ENCODE results near the gene CLCF1.
"Not testable (repeated sequence)": the region's sequence is repeated elsewhere in the genome, so short reads cannot be mapped to it uniquely, and the experiment has no call there.

Gene CLCF1

DNA sequence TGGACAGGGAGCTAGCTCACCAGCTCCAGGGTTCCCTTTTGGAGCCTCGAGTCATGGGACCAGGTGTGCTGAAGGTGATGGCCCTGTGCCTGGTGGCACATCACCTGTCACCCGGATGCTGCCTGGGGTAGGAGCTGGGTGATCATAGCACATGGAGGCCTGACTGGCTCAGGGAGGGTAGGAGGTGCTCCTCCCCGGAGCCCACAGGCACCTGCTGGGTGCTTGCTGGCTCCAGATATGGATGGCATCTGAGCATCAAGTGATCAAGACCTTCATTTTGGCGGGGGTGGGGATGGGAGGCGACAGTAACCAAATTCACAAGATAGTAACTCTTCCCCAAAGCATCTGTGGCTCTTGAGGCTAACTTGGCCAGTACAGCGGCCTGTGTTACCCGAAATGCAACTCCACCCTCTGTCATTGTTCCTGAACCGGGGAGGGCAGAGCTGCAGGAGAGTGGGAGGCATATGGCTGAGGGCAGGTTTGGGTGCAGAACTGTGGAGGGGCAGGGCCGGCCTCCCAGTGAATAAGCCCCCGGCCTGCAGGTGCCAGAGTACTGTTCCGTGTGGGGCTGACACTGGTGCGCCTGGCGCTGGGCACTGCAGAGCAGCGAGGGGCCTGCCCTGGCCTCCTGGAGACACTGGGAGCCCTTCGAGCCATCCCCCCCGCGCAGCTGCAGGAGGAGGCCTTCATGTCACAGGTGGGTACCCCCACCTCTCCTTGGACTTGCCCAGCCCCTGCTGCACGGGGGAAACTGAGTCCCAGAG lies 35.2 kb upstream of the CLCF1 start:
- DNase-seq (ENCODE audit: low spot score), result no peak

DNA sequence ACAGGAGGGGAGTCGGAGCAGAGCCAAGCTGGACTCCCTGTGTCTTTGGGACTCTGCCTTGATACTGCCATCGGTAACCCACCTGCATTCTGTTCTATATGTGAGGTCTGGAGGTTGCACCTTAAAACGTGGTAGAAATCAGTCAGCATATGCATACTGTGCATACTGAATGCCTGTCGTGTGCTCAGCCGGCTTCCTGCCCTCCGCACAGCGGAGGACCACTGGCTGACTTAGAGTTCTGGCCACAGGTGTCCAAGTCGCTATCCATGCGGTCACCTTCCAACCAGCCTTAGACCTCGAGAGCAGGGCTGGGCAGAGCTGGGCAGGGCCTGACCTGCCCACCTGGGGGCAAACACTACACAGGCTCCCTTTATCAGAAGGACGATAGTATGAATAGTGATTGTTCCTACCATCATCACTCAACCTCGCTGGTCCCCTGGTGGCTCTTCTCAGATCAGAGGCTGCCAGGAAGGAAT lies 34.3 kb upstream of the CLCF1 start:
- DNase-seq (ENCODE audit: low spot score), result no peak

DNA sequence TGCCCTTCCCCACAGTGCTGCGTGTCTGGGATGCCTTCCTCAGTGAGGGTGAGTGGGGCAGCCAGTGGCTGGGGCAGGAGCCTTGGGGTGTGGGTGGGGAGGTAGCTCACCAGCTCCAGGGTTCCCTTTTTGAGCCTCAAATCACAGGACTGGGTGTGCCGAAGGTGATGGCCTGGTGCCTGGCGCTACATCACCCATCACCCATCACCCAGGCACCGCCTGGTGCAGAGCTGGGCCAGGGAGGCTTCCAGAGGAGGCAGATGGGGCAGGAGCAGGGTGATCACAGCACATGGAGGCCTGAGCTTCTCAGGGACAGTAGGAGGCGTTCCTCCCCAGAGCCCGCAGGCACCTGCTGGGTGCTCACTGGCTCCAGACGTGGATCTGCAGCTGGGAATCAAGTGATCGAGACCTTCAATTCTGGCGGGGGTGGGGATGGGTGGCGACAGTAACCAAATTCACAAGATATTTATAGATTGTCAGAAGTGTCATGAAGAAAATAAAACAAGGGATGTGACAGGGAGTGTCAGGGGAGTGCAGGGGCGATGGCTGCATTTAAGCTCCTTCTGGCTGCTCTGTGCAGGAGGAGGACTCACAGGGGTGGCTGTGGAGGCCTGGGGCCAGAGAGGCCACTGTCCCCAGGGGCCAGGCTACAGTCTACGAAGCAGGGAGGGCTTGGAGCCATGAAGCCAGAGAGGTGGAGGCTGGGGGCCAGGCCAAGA lies 33.7 kb upstream of the CLCF1 start:
- peak; percentile 77 for DNase-seq (ENCODE audit: low spot score)

DNA sequence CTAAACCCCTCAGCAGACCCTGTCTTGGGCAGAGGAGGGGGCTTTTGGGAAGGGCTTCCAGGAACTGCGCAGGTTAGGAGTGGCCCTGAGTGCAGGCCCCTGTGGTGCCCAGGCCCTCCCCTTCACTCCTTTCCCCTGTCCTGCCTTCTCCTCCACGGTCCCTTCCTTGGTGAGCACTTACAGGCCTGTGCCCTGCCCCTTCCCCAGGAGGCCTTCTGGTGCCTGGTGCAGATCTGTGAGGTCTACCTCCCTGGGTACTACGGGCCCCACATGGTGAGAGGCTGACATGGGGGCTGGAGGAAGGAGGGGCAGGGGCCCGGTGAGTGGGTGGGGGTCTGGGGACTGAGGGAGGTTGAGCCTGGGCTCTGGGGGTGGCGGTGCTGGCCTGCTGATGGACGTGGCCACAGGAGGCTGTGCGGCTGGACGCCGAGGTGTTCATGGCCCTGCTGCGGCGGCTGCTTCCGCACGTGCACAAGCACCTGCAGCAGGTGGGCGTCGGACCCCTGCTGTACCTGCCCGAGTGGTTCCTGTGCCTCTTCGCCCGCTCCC lies 33.1 kb upstream of the CLCF1 start:
- no peak for DNase-seq (ENCODE audit: low spot score)

DNA sequence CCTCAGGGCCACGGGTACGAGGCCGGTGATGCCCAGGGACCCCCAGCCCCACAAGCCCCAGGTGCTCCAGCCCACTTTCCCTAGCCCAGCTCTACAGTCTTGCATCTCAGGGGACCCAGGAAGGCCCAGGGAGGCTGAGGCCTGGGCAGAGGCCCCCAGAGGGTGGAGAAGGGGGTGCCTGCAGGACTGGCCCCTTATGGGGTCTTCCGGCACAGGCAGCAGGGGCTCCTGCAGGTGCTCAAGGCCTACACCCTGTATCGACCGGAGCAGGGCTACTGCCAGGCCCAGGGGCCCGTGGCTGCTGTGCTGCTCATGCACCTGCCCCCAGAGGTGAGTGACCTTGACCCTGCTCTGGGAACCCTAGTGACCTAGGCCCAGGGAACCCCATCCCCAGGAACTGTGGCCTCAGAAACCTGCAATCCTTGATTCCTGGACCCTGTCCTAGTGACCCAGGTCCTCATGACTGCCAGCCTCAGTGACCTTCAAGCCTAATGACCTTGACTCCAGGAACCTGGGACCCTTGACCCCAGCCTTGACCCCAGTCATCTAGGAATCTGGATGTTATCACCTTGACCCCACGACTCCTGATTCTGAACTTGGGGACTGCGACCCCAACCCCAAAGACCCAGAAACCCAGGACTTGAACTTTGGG lies 32.4 kb upstream of the CLCF1 start:
- no peak for DNase-seq (ENCODE audit: low spot score)

DNA sequence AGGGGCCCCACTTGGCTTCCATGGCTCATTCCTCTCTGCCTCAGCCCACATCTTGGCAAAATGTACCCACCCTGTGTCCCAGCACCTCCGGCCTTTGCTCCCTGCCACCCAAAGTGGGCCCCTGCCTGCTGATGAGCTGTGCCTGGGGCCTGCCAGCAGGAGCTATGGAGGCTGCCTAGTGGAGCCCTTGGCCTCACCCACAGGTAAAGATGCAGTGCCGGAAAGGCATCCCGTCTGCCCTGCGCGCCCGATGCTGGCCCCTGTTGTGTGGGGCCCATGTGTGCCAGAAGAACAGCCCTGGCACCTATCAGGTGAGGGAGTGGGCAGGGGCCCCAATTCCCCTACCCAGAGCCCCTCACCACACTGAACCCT lies 31.8 kb upstream of the CLCF1 start:
- DNase-seq (ENCODE audit: low spot score), result no peak

DNA sequence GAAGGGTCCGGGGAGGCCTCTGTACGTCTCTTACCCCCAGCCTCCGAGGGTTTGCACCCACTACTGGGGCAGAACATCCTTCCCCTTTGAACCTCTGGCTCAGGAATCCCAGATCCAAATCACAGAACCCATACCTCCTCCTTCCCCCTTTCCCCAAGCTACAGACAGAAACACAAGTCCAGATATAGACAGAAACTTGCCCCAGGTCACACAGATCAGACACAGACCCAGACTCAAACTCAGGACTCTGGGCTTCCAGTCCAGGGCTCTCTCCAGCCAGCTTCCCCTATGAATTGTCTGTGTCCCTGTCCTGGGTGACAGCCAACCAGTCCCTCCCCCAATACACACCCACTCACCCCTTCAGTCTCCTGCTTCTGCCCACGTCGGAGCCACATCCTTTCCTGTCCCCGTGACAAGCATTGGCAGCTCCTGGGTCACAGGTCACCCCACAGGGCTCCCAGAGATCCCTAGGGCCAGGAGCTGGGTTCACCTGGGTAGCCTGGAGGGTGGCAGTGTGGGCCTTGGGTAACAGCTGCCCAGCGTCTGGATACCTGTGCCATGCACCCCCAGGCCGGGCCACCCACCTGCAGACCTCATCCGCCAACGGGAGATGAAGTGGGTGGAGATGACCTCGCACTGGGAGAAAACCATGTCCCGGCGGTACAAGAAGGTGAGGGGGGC lies 31.3 kb upstream of the CLCF1 start:
- no peak for DNase-seq (ENCODE audit: low spot score)

DNA sequence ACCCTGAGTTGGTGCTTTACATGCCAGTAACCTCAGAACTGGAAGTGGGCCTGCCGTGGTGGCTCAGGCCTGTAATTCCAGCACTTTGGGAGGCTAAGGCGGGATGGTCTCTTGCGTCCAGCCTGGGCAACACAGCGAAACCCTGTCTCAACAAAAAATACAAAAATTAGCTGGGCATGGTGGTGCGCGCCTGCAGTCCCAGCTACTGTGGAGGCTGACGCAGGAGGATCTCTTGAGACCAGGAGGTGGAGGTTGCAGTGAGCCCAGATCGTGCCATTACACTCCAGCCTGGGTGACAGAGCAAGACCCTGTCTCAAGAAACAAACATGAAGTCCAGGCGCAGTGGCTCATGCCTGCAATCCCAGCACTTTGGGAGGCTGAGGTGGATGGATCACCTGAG lies 29.7 kb upstream of the CLCF1 start:
- DNase-seq (ENCODE audit: low spot score), result not testable (repeated sequence)

DNA sequence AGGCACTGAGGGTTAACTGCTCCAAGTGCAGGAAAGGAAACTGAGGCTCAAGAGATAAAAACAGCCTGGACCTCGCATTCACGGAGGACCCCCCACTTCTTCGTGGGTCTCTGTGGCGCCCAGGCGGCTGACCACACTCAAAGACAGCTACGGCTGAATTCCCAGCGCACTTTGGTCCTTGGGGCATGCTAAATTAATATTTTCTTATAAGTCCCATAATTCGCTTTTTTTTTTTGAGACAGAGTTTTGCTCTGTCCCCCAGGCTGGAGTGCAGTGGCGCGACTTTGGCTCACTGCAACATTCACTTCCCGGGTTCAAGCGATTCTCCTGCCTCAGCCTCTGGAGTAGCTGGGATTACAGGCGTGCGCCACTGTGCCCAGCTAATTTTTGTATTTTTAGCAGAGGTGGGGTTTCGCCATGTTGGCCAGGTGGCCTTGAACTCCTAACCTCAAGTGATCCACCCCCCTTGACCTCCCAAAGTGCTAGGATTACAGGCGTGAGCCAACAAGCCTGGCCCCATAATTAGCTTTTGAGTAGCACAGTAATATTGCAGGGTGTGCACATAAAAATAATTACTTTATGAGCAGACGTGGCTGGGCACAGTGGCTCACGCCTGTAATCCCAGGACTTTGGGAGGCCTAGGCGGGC lies 28.9 kb upstream of the CLCF1 start:
- not testable (repeated sequence) for DNase-seq (ENCODE audit: low spot score)

DNA sequence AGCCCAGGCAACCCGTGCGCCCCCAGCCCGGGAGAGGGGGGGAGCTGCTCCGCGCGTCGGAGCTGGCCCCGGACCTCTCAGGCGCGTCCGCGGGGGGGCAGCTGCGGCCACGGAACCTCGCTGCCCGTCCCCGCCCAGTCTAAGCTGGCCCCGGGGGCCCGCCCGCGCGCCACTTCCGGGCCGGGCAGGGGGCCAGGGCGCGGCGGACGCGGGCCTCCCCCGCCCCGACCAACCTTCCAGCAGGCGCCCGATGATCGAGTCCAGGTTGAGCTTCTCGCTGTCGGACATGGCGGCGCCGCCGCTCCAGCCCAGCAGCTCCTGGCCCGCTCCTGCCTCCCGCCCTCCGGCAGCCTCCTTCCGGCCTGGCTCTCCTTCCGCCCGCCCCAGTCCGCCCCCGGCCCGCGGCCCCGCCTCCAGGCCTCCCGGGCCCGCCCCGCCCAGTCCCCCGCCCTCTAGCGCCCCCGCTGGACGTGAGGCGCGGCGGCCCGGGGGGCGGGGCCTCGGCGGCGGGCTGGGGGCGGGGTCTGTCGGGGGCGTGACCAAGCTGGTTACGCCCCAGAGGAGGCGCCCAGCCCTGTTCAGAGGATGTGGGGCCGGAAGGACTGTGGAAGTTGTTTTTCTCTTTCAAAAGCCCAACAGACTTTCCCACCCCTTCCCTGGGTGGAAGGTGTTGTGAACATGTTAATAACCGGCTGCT lies 28.2 kb upstream of the CLCF1 start, which contains the start of gene PPP1CA:
PPP1CA (minus strand) TSS at position 364 of the 697 bp plus-strand sequence; CDS start at position 288, 76 bp downstream.
- peak; percentile 92 for DNase-seq (ENCODE audit: low spot score)

DNA sequence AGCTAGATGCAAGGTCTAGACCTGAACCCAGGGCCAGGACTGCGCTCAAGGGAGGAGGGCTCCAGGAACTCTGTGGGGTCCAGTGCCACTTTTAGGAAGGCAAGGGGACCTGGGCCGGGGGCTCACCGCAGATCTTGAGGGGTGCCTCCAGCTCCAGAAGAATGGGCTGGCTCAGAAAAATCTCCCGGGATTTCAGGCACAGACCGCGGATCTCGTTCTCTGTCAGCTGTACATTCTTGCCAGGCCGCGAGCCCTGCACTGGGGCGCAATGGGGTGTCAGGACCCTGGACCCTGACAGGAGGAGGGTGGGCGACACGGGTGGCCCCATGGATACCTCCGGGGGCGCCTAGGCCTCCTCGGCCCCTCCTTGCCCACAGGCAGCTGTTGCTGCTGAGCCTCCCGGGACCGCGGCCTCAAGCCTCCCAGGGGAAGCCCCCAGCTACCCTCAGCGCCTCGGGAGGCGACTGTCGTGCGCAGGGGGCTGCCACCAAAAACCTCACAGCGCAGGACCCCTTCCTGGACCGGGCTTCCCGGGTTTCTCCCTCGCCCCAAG lies 27.6 kb upstream of the CLCF1 start:
- DNase-seq (ENCODE audit: low spot score), result no peak

DNA sequence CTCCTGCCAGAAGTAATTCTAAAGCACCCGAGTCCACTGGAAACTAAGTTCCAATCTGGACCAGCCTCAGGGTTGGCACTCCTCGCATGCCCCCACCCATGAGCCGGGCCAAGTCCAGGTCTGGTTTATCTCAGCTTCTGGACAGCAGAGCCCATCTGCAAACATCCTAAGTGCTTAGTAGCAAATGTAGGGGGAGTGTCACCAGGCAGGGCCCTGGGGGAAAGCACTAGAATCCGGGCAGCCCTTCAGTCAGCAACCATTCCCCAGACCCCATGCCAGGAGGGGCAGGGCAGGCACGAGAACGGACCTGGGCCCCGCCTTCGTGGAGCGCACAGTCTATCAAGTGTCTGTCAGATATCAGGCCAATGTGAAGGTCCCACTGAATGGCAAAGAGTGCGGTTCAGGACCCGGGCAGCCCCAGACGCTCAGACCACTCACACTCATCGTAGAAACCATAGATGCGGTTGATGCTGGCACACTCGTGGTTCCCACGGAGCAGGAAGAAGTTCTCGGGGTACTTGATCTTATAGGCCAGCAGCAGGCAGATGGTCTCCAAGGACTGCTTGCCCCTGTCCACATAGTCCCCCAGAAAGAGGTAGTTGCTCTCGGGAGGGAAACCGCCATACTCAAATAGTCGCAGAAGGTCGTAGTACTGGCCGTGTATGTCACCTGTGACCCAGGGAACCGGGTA lies 27.0 kb upstream of the CLCF1 start:
- no peak for DNase-seq (ENCODE audit: low spot score)

DNA sequence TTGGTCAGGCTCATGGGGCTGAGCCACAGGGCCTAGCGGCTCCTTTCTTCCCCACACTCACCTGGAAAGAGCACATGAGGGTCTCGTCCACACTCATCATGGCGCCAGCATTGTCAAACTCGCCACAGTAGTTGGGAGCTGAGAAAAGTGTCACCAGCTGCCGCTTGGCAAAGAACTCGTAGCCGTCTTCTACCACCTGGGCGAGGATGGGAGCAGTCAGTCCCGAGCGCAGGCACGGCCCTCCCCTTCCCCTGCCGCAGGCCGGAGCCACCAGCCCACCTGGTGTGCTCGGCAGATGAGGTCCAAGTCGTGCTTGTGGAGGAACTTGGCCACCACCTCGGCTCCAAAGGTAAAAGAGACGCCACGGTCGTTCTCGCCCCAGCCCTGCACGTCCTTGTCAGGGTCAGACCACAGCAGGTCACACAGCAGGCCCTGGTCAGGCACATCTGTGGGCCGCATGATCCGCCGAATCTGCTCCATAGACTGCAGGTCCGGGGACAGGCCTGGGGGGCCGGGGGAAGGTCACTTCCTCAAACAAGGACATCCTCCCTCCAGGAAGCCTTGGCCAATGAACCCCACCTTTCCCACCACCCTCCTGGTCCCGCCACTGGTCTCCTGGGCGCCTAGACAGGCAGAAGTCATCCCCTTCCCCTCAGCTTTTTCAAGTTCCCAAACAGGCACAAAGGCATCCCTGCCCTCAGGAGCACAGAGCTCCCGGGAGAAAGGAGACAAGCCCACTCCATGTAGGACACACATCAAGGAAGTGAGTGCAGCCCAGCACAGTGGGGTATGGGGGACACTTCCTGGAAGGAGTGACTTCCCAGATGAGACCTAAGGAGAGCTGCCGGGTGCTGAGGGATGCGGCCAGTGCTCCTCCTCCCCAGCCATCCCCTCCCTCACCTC lies 25.5 kb upstream of the CLCF1 start:
- DNase-seq (ENCODE audit: low spot score), result no peak

DNA sequence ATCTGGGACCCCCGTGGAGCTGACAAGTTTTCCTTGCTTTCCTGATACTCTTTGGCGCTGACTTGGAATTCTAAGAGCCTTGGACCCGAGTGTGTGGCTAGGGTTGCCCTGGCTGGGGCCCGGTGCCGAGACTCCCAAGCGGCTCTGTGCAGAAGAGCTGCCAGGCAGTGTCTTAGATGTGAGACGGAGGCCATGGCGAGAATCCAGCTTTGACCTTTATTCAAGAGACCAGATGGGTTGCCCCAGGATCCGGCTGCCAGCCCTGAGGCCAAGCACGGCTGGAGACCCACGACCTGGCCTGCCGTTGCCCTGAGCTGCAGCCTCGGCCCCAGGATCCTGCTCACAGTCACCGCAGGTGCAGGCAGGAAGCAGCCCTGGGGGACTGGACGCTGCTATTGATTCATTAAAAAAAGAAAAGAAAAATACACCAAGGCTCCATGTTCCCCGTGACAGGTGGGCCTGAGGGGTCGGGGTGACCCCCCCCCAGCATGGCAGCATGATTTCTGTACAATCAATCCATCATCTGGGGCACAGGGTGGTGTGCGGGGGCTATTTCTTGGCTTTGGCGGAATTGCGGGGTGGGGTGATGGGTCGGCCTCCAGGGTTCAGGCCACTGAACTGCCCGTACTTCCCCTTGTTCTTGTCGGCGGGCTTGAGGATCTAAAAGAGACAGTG lies 24.7 kb upstream of the CLCF1 start:
- DNase-seq (ENCODE audit: low spot score), result no peak

DNA sequence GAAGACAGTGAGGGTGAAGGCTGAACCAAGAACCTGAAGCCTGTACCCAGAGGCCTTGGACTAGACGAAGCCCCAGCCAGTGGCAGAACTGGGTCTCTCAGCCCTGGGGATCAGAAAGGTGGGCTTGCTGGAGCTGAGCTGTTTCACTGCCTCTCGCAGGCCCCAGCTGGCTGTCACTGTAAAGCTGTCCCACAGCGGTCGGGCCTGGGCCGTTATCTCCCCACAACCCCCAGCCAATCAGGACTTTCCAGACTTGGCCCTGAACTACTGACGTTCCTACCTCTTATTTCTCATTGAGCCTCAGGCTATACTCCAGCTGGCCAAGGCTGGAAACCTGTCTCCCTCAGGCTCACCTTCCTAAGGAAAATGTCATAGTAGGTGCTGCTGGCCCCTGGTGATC lies 24.1 kb upstream of the CLCF1 start:
- DNase-seq (ENCODE audit: low spot score), result no peak

DNA sequence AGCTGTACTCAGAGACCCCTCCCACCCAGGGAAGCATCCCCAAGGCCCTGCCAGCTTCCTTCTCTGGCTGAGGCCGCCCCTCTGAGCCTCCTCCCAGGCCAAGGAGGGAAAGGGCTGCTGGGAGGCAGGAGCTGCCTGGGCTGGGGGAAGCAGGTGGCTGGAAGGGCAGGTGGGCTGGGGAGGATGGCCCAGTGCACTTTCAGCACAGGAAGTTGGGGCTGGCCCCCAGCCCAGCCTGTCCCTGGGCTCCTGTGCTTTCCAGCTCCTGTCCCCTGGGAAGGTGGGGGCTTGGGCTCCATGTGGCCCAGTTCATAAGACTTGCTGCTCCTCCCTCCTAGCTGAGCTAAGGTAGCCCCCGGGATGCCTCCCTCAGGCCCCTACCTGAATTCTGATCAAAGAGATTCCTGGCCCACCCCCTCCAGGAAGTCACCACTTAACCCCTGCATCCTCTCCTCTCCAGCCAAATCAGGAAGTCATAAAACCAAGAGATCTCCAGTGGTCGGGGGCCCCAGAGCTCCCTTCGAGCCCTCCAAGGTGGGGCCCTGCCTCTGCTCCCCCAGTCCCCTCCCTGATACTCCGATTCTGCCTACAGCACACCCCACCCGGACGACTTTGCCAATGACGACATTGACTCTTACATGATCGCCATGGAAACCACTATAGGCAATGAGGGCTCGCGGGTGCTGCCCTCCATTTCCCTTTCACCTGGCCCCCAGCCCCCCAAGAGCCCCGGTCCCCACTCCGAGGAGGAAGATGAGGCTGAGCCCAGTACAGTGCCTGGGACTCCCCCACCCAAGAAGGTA lies 23.4 kb upstream of the CLCF1 start:
- DNase-seq (ENCODE audit: low spot score), result no peak

DNA sequence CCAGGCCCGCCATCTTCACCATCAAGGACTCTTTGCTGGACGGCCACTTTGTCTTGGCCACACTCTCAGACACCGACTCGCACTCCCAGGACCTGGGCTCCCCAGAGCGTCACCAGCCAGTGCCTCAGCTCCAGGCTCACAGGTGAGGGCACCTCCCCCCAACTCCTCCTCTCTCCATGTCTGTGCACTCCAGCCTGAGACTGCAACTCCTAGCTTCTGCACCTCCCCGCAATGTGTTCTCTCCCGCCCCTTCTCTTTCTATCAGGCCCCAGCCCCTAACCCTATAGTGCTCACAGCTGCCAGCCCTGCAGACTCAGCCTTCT lies 22.8 kb upstream of the CLCF1 start:
- DNase-seq (ENCODE audit: low spot score), result no peak

Measured in globus pallidus (tissue), 1 donor.